NT2/D1 (cell line): ENCODE measurements around the gene MIPOL1.
A peak's percentile ranks its signal among the peaks of the same experiment; 100 is the strongest.

Experiments
- DNase-seq: peaks from one replicate; pipeline ENCODE4 v3.0.0-alpha.2; 2011; ENCODE audit warnings: low read depth, low spot score
- H3K27me3 ChIP-seq: 2 replicates; pipeline ENCODE4 v1.6.0; 2011; ENCODE audit warnings: mild to moderate bottlenecking; ENCODE audit not compliant: insufficient read length, insufficient read depth
- H3K36me3 ChIP-seq: 2 replicates; pipeline ENCODE4 v1.6.1; 2011; ENCODE audit warnings: mild to moderate bottlenecking, low read length, mixed read lengths; ENCODE audit not compliant: insufficient read depth, insufficient read length
- H3K4me1 ChIP-seq: 2 replicates; pipeline ENCODE4 v1.5.1; 2011; ENCODE audit not compliant: insufficient read depth, insufficient read length
- H3K4me3 ChIP-seq: 2 replicates; pipeline ENCODE4 v1.5.1; 2011; ENCODE audit warnings: low read depth; ENCODE audit not compliant: insufficient read length
- H3K9ac ChIP-seq: 2 replicates; pipeline ENCODE4 v1.6.0; 2011; ENCODE audit warnings: low read depth; ENCODE audit not compliant: insufficient read length
- H3K9me3 ChIP-seq: 2 replicates; pipeline ENCODE4 v1.5.1; 2011; ENCODE audit warnings: mild to moderate bottlenecking, low read length; ENCODE audit not compliant: insufficient read depth
- SUZ12 ChIP-seq: IDR thresholded peaks from 2 replicates; pipeline ENCODE4 v1.6.1; 2011; ENCODE audit not compliant: insufficient read length, insufficient read depth; ENCODE audit errors: extremely low read depth
- YY1 ChIP-seq: IDR thresholded peaks from 2 replicates; pipeline ENCODE4 v1.6.1; 2011; ENCODE audit not compliant: insufficient read length, insufficient read depth
- ZNF274 ChIP-seq: IDR thresholded peaks from 2 replicates; pipeline ENCODE4 v1.6.1; 2011; ENCODE audit warnings: mild to moderate bottlenecking, low read depth, low read length

The MIPOL1 gene

DNA sequence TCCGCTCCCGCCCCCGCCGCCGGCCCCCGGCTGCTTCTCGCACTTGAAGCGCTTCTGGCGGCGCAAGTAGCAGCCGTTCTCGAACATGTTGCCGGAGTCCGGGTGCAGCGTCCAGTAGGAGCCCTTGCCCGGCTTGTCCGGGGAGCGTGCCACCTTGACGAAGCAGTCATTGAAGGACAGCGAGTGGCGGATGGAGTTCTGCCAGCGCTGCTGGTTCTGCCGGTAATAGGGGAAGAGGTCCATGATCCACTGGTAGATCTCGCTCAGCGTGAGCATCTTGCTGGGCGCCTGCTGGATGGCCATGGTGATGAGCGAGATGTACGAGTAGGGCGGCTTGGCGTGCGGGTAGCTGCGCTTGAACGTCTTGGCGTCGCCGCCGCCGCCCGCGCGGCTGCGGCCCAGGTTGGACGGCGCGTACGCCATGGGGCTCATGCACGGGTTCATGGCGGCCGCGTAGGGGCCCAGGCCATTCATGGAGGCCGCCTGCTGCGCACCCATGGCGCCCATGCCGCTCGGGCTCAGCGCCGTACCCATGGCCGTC, 394.3 kb downstream of the MIPOL1 start:
- Histone ChIP-seq H3K4me3 (no peak overlapping the region), H3K4me1 (no peaks in the 10 kb centered on the region), H3K36me3 (no peaks in the 10 kb centered on the region), H3K27me3 (peaks cover 96% of the 10 kb centered on the region), H3K9ac (no peak overlapping the region), H3K9me3 (no peaks in the 10 kb centered on the region; the same call in 1 of the 2 replicates)
- TF ChIP-seq ZNF274: no peak
- TF ChIP-seq SUZ12: no peak
- no peak for TF ChIP-seq YY1
- DNase-seq: no peak

- DNase-seq: no peak
- H3K9ac ChIP-seq: no peak overlapping the region
- no peaks in the 10 kb centered on the region for H3K36me3 ChIP-seq
- no peak for TF ChIP-seq YY1
- no peak for TF ChIP-seq SUZ12
- TF ChIP-seq ZNF274: no peak
- peaks cover 96% of the 10 kb centered on the region for H3K27me3 ChIP-seq
- no peaks in the 10 kb centered on the region; the same call in 1 of the 2 replicates for H3K9me3 ChIP-seq
- no peak overlapping the region for H3K4me3 ChIP-seq
- H3K4me1 ChIP-seq: peaks cover under 1% of the 10 kb centered on the region
Measured at GRCh38 chr14:37592482-37593408, 395.0 kb downstream of the MIPOL1 start.

DNA sequence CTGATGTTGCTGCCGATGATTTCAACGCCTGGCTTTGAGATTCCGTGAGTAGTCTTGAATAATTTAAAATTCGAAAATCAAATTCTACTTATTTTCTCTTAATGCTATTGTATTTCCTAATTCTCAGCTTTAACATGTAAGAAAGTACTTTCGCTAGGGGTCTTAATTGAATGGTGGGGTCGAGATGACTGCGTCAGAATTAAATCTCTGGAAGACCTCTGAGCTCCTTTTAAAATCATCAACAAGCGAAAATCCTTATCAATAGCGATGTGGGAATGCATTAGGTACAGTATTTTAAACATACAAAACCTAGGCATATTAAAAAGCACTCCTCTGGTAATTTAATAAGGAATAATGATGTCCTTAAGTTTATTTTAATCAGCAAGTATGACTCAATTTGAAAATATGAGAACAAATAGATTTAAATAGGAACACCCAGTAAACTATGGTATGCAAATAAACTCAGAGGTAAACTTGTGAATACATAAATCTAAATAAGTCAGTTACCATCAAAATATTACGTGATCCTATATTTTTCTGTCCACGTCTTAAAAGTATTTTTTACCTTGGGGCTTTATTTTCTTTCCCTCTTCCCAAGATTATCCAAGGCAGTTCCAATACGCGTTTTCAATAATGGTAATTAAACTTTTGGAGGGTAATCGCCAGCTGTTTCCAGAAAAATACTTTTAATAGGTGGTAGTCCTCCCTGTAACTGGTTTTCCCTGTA, 395.9 kb downstream of the MIPOL1 start:
- H3K4me1 ChIP-seq: peaks cover 4% of the 10 kb centered on the region
- no peak for TF ChIP-seq SUZ12
- no peak for TF ChIP-seq ZNF274
- TF ChIP-seq YY1: no peak
- H3K4me3 ChIP-seq: no peak overlapping the region
- H3K27me3 ChIP-seq: peaks cover 96% of the 10 kb centered on the region
- H3K9me3 ChIP-seq: no peaks in the 10 kb centered on the region; the same call in 1 of the 2 replicates
- H3K36me3 ChIP-seq: no peaks in the 10 kb centered on the region
- DNase-seq: no peak
- H3K9ac ChIP-seq: no peak overlapping the region

- Histone ChIP-seq H3K9ac (no peak overlapping the region), H3K4me1 (peaks cover 4% of the 10 kb centered on the region), H3K27me3 (peaks cover 96% of the 10 kb centered on the region), H3K36me3 (no peaks in the 10 kb centered on the region), H3K9me3 (no peaks in the 10 kb centered on the region; the same call in 1 of the 2 replicates), H3K4me3 (peak overlapping the region; percentile 24)
- no peak for DNase-seq
- TF ChIP-seq YY1 (no peak), SUZ12 (peak; percentile 77)
Measured at GRCh38 chr14:37594238-37594970, 396.7 kb downstream of the MIPOL1 start.

DNA sequence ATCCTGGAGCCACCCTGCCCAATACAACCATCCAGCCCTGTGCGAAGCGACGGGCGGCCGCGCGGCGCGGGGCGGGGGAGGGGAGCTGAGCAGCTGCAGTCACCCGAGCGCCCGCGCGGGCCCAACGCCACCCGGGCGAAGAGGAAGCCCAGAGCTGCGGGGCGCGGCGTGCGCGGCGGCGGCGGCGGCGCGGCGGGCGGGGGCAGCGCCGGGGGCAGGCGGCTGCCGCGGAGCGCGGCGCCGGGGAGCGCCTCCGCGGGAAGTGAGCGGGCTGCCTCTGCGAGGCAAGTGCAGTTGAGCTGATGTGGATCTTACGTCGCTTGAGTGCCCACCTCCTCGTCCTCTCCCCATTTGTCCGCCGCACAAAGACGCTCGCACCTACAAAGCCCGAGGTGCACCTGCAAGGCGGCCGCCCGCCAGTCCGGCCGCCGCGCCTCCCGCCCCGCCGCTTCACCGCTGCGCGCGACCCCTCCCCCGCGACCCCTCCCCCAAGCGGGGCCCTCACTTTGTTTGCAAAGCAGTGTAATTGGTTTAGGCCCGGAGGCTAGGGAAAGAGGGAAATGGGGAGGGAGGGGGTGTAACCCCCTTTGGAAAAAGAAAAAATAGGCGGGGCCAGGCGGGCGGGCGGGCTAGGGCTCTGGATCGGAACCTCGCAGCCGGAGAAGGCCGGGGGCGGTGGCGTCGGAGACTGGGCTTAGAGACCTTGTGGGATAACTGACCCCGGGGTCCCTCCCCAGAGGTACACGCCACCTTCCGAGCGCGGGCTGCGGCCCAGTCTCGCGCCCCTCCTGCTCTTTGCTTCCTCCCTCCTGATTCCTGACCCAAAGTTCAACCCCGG, 397.5 kb downstream of the MIPOL1 start, which contains the start of the genes FOXA1 and TTC6:
Gene FOXA1, minus strand, starts transcription at position 279 of the 838 bp plus-strand sequence. Its CDS starts 277 bp downstream, at position 2.
Gene TTC6, plus strand, starts transcription at position 659 of the 838 bp plus-strand sequence. CDS start 26,436 bp downstream, outside the sequence.
- Histone ChIP-seq H3K4me3 (peak within 1 kb of the TSS; percentile 24), H3K27me3 (peaks cover 96% of the 10 kb centered on the region)

More for the DNA sequence above, 397.5 kb downstream of the MIPOL1 start, which contains the start of the genes FOXA1 and TTC6:
- no peak for DNase-seq
- TF ChIP-seq SUZ12 (peak; percentile 10), YY1 (no peak)
- Histone ChIP-seq H3K9ac (no peak within 1 kb of the TSS), H3K36me3 (no peaks in the 10 kb centered on the region), H3K9me3 (no peaks in the 10 kb centered on the region; the same call in 1 of the 2 replicates), H3K4me1 (peaks cover 4% of the 10 kb centered on the region)
